Gastrocnemius medialis (tissue), 4 donors: Measurements from ENCODE around the gene TMEM38B.

ENCODE experiments used
- CTCF ChIP-seq, 5 experiments: fragments of 450-650 bp in 3 of 5; fragments of 200-600 bp in 2 of 5; sonication (generic) in 2 of 5; IDR thresholded peaks in 4 of 5; conservative IDR thresholded peaks in 1 of 5; 1 replicate in 4 of 5; 2 replicates in 1 of 5; pipeline ENCODE4 v1.5.1; 2016 to 2019; ENCODE audit warnings: antibody characterized with exemption in 5 of 5, mild to moderate bottlenecking in 3 of 5, moderate library complexity in 3 of 5
- POLR2A ChIP-seq, 2 donors: fragments of 450-650 bp; IDR thresholded peaks; one replicate each; pipeline ENCODE4 v1.6.1; 2017; ENCODE audit warnings: antibody characterized with exemption in 2 of 2, mild to moderate bottlenecking in 2 of 2, moderate library complexity in 2 of 2

GRCh38 chr9:105681724-105682123 lies 12.6 kb upstream of the TMEM38B start:
- TF ChIP-seq CTCF (IDR thresholded peaks at IDR 0.05 in 4 of 5, conservative IDR thresholded peaks at IDR 0.05 in 1 of 5) (no peak), POLR2A (IDR thresholded peaks at IDR 0.05) (no peak)
